B cell (primary cell): ENCODE measurements around the gene OPHN1. TPM values are rescaled to one million over a fixed set of nuclear protein-coding genes. Genes with fewer than 3 reads are reported as not detected.

Experiments
- ATAC-seq: fragments of 200-7000 bp; cut with Tn5 transposase; one replicate; pipeline ENCODE4 v1.10.0; 2021; ENCODE audit warnings: low read depth, mild to moderate bottlenecking, moderate number of reproducible peaks, moderate library complexity
- CTCF ChIA-PET: fragments of 350-600 bp; sonication (Branson Sonifier 250); formaldehyde crosslinking; loops from one replicate; lab custom pipeline; 2021; ENCODE audit warnings: antibody characterized with exemption, inconsistent platforms; lab: Charles Lee
- POLR2A ChIA-PET: fragments of 350-600 bp; sonication (Branson Sonifier 250); formaldehyde crosslinking; loops from one replicate; lab custom pipeline; 2021; ENCODE audit warnings: antibody characterized with exemption; lab: Charles Lee
- DNase-seq: peaks from one replicate; pipeline ENCODE4 v3.0.0; 2013
- H2AFZ ChIP-seq: 2 replicates; pipeline ENCODE4 v1.6.1; 2012; ENCODE audit warnings: mild to moderate bottlenecking, low read depth, low read length; ENCODE audit not compliant: insufficient read depth, poor library complexity, severe bottlenecking
- H3K27ac ChIP-seq, 2 donors: 1 replicate in 1 of 2; 2 replicates in 1 of 2; pipeline ENCODE4 v1.5.1; 2012 to 2013; ENCODE audit warnings: low read length in 2 of 2, mild to moderate bottlenecking in 2 of 2, moderate library complexity in 1 of 2
- H3K27me3 ChIP-seq, 4 experiments: fragments of 200-600 bp in 1 of 4; sonication (generic) in 1 of 4; replicated peaks in 1 of 4; 1 replicate in 2 of 4; 2 replicates in 2 of 4; pipeline versions ENCODE4 v1.6.1 to v1.7.0; 2013 to 2016; ENCODE audit warnings: low read length in 3 of 4, mild to moderate bottlenecking in 2 of 4, mixed read lengths in 1 of 4, moderate library complexity in 1 of 4; ENCODE audit not compliant: insufficient read depth in 4 of 4, control insufficient read depth in 3 of 4; ENCODE audit errors: control extremely low read depth in 1 of 4
- H3K36me3 ChIP-seq, 2 experiments: replicated peaks in 1 of 2; 1 replicate in 1 of 2; 2 replicates in 1 of 2; pipeline versions ENCODE4 v1.6.1 to v1.7.1; 2013; ENCODE audit warnings: low read length in 1 of 2; ENCODE audit not compliant: insufficient read depth in 2 of 2, control insufficient read depth in 1 of 2; ENCODE audit errors: control extremely low read depth in 1 of 2, extremely low read depth in 1 of 2
- H3K4me1 ChIP-seq, 2 donors: fragments of 200-600 bp in 1 of 2; sonication (generic) in 1 of 2; 1 replicate in 1 of 2; 2 replicates in 1 of 2; pipeline versions ENCODE4 v1.5.1 to v1.6.1; 2013 to 2017; ENCODE audit warnings: low read length in 2 of 2; ENCODE audit not compliant: control insufficient read depth in 2 of 2, insufficient read depth in 2 of 2
- H3K4me2 ChIP-seq: replicated peaks from 2 replicates; pipeline ENCODE3; 2012; ENCODE audit warnings: mild to moderate bottlenecking, low read depth, low read length; ENCODE audit not compliant: poor library complexity, severe bottlenecking
- H3K4me3 ChIP-seq, 5 experiments: fragments of 200-600 bp in 1 of 5; sonication (generic) in 1 of 5; 1 replicate in 3 of 5; 2 replicates in 2 of 5; pipeline versions ENCODE4 v1.5.1 to v1.7.0; 2011 to 2016; ENCODE audit warnings: low read length in 4 of 5, mild to moderate bottlenecking in 4 of 5, low read depth in 2 of 5, control low read depth in 1 of 5, moderate library complexity in 1 of 5; ENCODE audit not compliant: insufficient read depth in 1 of 5; ENCODE audit errors: control extremely low read depth in 1 of 5, extremely low read depth in 1 of 5
- H3K79me2 ChIP-seq: fragments of 200-600 bp; sonication (generic); one replicate; pipeline ENCODE4 v1.6.0; 2016; ENCODE audit warnings: low read length; ENCODE audit not compliant: control insufficient read depth, insufficient read depth
- H3K9ac ChIP-seq: fragments of 200-600 bp; sonication (generic); 2 replicates; pipeline ENCODE4 v1.6.1; 2017; ENCODE audit warnings: mild to moderate bottlenecking, low read length, moderate library complexity
- H3K9me3 ChIP-seq, 3 donors: one replicate each; pipeline versions ENCODE4 v1.6.1 to v1.7.1; 2013; ENCODE audit warnings: low read length in 2 of 3; ENCODE audit not compliant: control insufficient read depth in 2 of 3, insufficient read depth in 1 of 3; ENCODE audit errors: control extremely low read depth in 1 of 3
- H4K20me1 ChIP-seq: 2 replicates; pipeline ENCODE4 v1.6.0; 2012; ENCODE audit warnings: mild to moderate bottlenecking, low read length; ENCODE audit not compliant: insufficient read depth, control insufficient read depth, poor library complexity, severe bottlenecking
- H3K27ac Mint-ChIP-seq: one replicate; pipeline ENCODE4 v1.8.0; 2021; ENCODE audit warnings: mixed read lengths
- H3K27me3 Mint-ChIP-seq: one replicate; pipeline ENCODE4 v1.8.0; 2021; ENCODE audit warnings: mixed read lengths
- H3K4me1 Mint-ChIP-seq: one replicate; pipeline ENCODE4 v1.8.0; 2021; ENCODE audit warnings: mixed read lengths
- H3K4me3 Mint-ChIP-seq: one replicate; pipeline ENCODE4 v1.8.0; 2021; ENCODE audit warnings: mixed read lengths
- H3K9me3 Mint-ChIP-seq: one replicate; pipeline ENCODE4 v1.8.0; 2022; ENCODE audit warnings: mixed read lengths; ENCODE audit not compliant: insufficient read depth
- EZH2 ChIP-seq: IDR thresholded peaks from 2 replicates; pipeline ENCODE4 v1.6.1; 2012; ENCODE audit warnings: borderline replicate concordance, low read depth, mild to moderate bottlenecking, moderate library complexity, low read length; ENCODE audit not compliant: insufficient read depth, poor library complexity, severe bottlenecking
- WGBS: methylation state at CpG from one replicate; pipeline ENCODE4 v1.1.5; 2013; ENCODE audit warnings: missing lambda C conversion rate; ENCODE audit not compliant: insufficient coverage; 5-methylcytosine and 5-hydroxymethylcytosine counted together
- intact Hi-C: fragments of 100-400 bp; cut with micrococcal nuclease; formaldehyde crosslinking; loops from one replicate; pipeline ENCODE4 v1.10.0; 2022
- polyA plus RNA-seq: library from polyadenylated mRNA; depleted of rRNA; stranded (reverse); fragments of >200 nt; gene quantifications from 2 replicates; pipeline ENCODE4 v1.2.3, GENCODE V29; 2012
- total RNA-seq, 2 donors: library from RNA; stranded (reverse); fragments of 120-200 nt in 1 of 2; gene quantifications; 1 replicate in 1 of 2; 2 replicates in 1 of 2; pipeline versions ENCODE4 v1.2.3 to v1.2.4, GENCODE V29; 2013 to 2022
- TF ChIP-seq, protein P1 (sequence below): fragments of 200-600 bp; IDR thresholded peaks from one replicate; pipeline ENCODE4 v1.8.0; 2022; ENCODE audit warnings: antibody characterized with exemption, mild to moderate bottlenecking

Gene OPHN1
- total and polyA plus RNA-seq, 2 donors (not counting 1 experiment from before 2014, with no cell fraction given): 0.03 to 0.17 TPM

DNA sequence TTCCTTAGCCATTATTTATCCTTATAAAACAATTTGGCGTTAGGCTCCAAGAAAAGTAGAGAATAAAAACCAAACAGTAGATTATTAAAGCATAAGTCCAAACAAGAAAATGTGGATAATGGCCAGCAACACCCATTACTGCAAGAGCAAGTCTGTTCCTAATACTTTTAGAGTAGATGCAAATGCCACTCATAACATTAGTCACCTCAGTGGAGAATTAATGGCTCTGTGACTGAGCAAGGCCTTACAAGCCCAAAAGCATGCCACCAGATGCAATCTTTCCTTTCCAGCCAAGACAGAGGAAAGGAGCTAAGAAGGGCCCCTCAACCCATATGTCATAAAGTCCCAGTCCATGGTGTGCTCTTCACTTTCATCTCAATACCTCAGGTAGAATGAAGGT is 373.8 kb downstream of the OPHN1 start:
- Mint-ChIP-seq H3K4me1 (no peaks in the 10 kb centered on the region), H3K4me3 (no peak overlapping the region), H3K9me3 (no peaks in the 10 kb centered on the region), H3K27ac (no peak overlapping the region), H3K27me3 (no peaks in the 10 kb centered on the region)
- Histone ChIP-seq H3K9ac (no peak overlapping the region), H3K4me2 (no peak overlapping the region), H3K27ac (no peak overlapping the region), H3K4me3 (no peak overlapping the region), H3K36me3 (no peaks in the 10 kb centered on the region), H3K4me1 (no peaks in the 10 kb centered on the region), H2AFZ (no peak overlapping the region), H3K9me3 (no peaks in the 10 kb centered on the region), H3K79me2 (no peaks in the 10 kb centered on the region), H4K20me1 (no peaks in the 10 kb centered on the region), H3K27me3 (no peaks in the 10 kb centered on the region)
- ChIA-PET CTCF (no interaction called here), POLR2A (no interaction called here)
- no CpG with 5 or more reads among the region's 1 CpG for WGBS
- TF ChIP-seq EZH2: no peak
- TF ChIP-seq, protein P1, sequence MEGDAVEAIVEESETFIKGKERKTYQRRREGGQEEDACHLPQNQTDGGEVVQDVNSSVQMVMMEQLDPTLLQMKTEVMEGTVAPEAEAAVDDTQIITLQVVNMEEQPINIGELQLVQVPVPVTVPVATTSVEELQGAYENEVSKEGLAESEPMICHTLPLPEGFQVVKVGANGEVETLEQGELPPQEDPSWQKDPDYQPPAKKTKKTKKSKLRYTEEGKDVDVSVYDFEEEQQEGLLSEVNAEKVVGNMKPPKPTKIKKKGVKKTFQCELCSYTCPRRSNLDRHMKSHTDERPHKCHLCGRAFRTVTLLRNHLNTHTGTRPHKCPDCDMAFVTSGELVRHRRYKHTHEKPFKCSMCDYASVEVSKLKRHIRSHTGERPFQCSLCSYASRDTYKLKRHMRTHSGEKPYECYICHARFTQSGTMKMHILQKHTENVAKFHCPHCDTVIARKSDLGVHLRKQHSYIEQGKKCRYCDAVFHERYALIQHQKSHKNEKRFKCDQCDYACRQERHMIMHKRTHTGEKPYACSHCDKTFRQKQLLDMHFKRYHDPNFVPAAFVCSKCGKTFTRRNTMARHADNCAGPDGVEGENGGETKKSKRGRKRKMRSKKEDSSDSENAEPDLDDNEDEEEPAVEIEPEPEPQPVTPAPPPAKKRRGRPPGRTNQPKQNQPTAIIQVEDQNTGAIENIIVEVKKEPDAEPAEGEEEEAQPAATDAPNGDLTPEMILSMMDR: no peak
- intact Hi-C loops: no loop called here
- DNase-seq: no peak
- ATAC-seq: no peak

DNA sequence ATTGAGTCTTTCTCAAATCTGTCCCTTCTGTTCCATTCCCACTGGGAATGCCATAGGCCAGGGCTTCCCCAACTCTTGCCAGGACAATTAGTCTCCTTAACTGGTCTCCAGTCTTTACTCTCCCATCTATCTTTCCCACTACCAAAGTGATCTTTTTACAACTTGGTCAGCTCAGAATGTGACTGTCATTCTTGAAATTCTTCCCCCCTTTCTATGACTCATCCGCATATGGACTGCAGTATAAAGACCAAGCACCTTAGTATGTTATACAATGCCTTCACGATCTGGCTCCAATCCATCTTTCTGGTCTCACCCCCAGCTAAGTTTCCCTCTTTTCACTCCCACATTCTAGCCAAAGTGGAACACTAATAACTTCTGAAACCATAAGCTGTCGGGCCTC is 383.8 kb downstream of the OPHN1 start:
- no peaks in the 10 kb centered on the region for H3K27me3 Mint-ChIP-seq
- no peak overlapping the region for H3K4me3 Mint-ChIP-seq
- Histone ChIP-seq H3K27ac (no peak overlapping the region), H3K36me3 (no peaks in the 10 kb centered on the region), H3K79me2 (no peaks in the 10 kb centered on the region), H3K9me3 (no peaks in the 10 kb centered on the region), H3K4me2 (no peak overlapping the region), H4K20me1 (no peaks in the 10 kb centered on the region), H3K4me1 (no peaks in the 10 kb centered on the region), H3K27me3 (no peaks in the 10 kb centered on the region), H3K9ac (no peak overlapping the region), H3K4me3 (no peak overlapping the region), H2AFZ (no peak overlapping the region)
- intact Hi-C loops: no loop called here
- no peak for DNase-seq
- POLR2A ChIA-PET: no interaction called here
- CTCF ChIA-PET: no interaction called here
- WGBS: no CpG with 5 or more reads among the region's 3 CpGs
- no peaks in the 10 kb centered on the region for H3K4me1 Mint-ChIP-seq
- no peak for ATAC-seq
- TF ChIP-seq EZH2: no peak
- TF ChIP-seq, protein P1: no peak
- no peaks in the 10 kb centered on the region for H3K9me3 Mint-ChIP-seq
- no peak overlapping the region for H3K27ac Mint-ChIP-seq
